Colonic mucosa (tissue), 4 donors: ENCODE measurements around the gene ATXN10. TPM values are rescaled to one million over a fixed set of nuclear protein-coding genes. Genes with fewer than 3 reads are reported as not detected.

ENCODE experiments used
- DNase-seq: peaks from one replicate; pipeline ENCODE4 v3.0.0-alpha.2; 2020
- H3K27ac ChIP-seq: fragments of 200-600 bp; one replicate; pipeline ENCODE4 v1.8.0; 2021
- H3K27me3 ChIP-seq: fragments of 200-600 bp; one replicate; pipeline ENCODE4 v1.8.0; 2021
- H3K36me3 ChIP-seq: fragments of 200-600 bp; one replicate; pipeline ENCODE4 v1.8.0; 2021
- H3K4me1 ChIP-seq: fragments of 200-600 bp; one replicate; pipeline ENCODE4 v1.8.0; 2021; ENCODE audit warnings: mild to moderate bottlenecking
- H3K4me3 ChIP-seq: fragments of 200-600 bp; one replicate; pipeline ENCODE4 v1.8.0; 2021
- H3K9ac ChIP-seq, 2 donors: one replicate each; pipeline ENCODE4 v1.7.0; 2013; ENCODE audit warnings: control low read depth in 2 of 2, low read depth in 2 of 2, low read length in 2 of 2
- H3K9me3 ChIP-seq: fragments of 200-600 bp; one replicate; pipeline ENCODE4 v1.8.0; 2021
- CTCF ChIP-seq: fragments of 200-600 bp; IDR thresholded peaks from one replicate; pipeline ENCODE4 v1.8.0; 2022; ENCODE audit warnings: antibody characterized with exemption, mild to moderate bottlenecking
- intact Hi-C: fragments of 100-400 bp; cut with DNase I; formaldehyde crosslinking; loops from one replicate; pipeline ENCODE4 v1.14.1; 2022
- total RNA-seq, 2 donors: library from RNA; stranded (reverse); fragmentation: NEBNext Ultra II Directional in 1 of 2; extraction: Animal tissue kit (Norgen Biotek cat#: 25700) in 1 of 2; gene quantifications; one replicate each; pipeline ENCODE4 v1.2.1, GENCODE V29; 2021
- donor health status: healthy.
- donor health status: DM: no; HTN: no; CAD: no.
- donor health status: DM: no; HTN: no; CAD: no.

ATXN10 gene
- total RNA-seq, 2 donors from 2014 or later = 90.5 to 94.9 TPM

- H3K9ac ChIP-seq = no peak overlapping the region
- DNase-seq = no peak
- no peak overlapping the region for H3K27ac ChIP-seq
- H3K4me3 ChIP-seq = no peak overlapping the region
- H3K9me3 ChIP-seq = no peaks in the 10 kb centered on the region
- intact Hi-C loops = no loop called here
- TF ChIP-seq CTCF = no peak
- H3K27me3 ChIP-seq = no peaks in the 10 kb centered on the region
- no peaks in the 10 kb centered on the region for H3K4me1 ChIP-seq
- H3K36me3 ChIP-seq = no peaks in the 10 kb centered on the region
These were observed 100.1 kb downstream of the ATXN10 start for GRCh38 chr22:45771711-45772110.

- no peak overlapping the region for H3K9ac ChIP-seq
- no peak for TF ChIP-seq CTCF
- no peaks in the 10 kb centered on the region for H3K9me3 ChIP-seq
- intact Hi-C loops = no loop called here
- no peaks in the 10 kb centered on the region for H3K36me3 ChIP-seq
- H3K4me3 ChIP-seq = no peak overlapping the region
- H3K27me3 ChIP-seq = no peaks in the 10 kb centered on the region
- H3K4me1 ChIP-seq = no peaks in the 10 kb centered on the region
- no peak overlapping the region for H3K27ac ChIP-seq
- no peak for DNase-seq
These were observed 101.1 kb downstream of the ATXN10 start for GRCh38 chr22:45772743-45773142.

- no peak overlapping the region for H3K9ac ChIP-seq
- H3K27me3 ChIP-seq = no peaks in the 10 kb centered on the region
- H3K36me3 ChIP-seq = no peaks in the 10 kb centered on the region
- H3K4me3 ChIP-seq = no peak overlapping the region
- no peaks in the 10 kb centered on the region for H3K4me1 ChIP-seq
- no peak for TF ChIP-seq CTCF
- no peak for DNase-seq
- intact Hi-C loops = no loop called here
- no peak overlapping the region for H3K27ac ChIP-seq
- H3K9me3 ChIP-seq = no peaks in the 10 kb centered on the region
These were observed 102.5 kb downstream of the ATXN10 start for GRCh38 chr22:45774001-45774670.

GRCh38 chr22:45775062-45775461 lies 103.4 kb downstream of the ATXN10 start:
- H3K27ac ChIP-seq = no peak overlapping the region
- intact Hi-C loops = no loop called here
- DNase-seq = no peak

GRCh38 chr22:45775569-45776312 lies 104.1 kb downstream of the ATXN10 start:
- Histone ChIP-seq H3K27ac (no peak overlapping the region), H3K27me3 (no peaks in the 10 kb centered on the region), H3K4me3 (no peak overlapping the region), H3K36me3 (no peaks in the 10 kb centered on the region), H3K4me1 (no peaks in the 10 kb centered on the region), H3K9me3 (no peaks in the 10 kb centered on the region), H3K9ac (no peak overlapping the region)
- DNase-seq = no peak
- TF ChIP-seq CTCF = no peak
- intact Hi-C loops = no loop called here

More at GRCh38 chr22:45775062-45775461, 103.4 kb downstream of the ATXN10 start:
- Histone ChIP-seq H3K27me3 (no peaks in the 10 kb centered on the region), H3K9me3 (no peaks in the 10 kb centered on the region), H3K36me3 (no peaks in the 10 kb centered on the region), H3K4me1 (no peaks in the 10 kb centered on the region), H3K4me3 (no peak overlapping the region), H3K9ac (no peak overlapping the region)
- TF ChIP-seq CTCF = no peak
